Measurements from ENCODE around the gene FGFR3.

Gene FGFR3

DNA sequence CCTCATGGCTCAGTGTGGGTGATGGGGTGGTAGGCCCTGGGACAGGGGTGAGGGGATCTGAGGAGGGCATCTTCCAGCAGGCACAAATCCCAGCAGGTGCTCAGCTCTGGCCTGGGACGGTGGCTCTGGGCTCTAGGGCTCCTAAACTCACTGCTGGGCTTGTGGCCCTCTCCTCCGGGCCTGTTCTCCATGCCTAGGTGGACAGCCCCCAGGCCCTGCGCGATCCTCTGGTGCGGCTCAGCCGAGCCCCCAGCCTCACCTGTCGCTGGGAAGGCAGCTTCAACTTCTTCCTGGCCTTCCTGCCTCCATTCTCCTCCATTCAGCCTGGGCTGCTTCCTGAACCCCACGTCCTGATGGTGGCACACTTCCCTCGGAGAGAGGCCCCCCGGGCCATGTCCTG is 19.3 kb upstream of the FGFR3 start:
- TF ChIP-seq, protein P1, sequence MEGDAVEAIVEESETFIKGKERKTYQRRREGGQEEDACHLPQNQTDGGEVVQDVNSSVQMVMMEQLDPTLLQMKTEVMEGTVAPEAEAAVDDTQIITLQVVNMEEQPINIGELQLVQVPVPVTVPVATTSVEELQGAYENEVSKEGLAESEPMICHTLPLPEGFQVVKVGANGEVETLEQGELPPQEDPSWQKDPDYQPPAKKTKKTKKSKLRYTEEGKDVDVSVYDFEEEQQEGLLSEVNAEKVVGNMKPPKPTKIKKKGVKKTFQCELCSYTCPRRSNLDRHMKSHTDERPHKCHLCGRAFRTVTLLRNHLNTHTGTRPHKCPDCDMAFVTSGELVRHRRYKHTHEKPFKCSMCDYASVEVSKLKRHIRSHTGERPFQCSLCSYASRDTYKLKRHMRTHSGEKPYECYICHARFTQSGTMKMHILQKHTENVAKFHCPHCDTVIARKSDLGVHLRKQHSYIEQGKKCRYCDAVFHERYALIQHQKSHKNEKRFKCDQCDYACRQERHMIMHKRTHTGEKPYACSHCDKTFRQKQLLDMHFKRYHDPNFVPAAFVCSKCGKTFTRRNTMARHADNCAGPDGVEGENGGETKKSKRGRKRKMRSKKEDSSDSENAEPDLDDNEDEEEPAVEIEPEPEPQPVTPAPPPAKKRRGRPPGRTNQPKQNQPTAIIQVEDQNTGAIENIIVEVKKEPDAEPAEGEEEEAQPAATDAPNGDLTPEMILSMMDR (IDR thresholded peaks at IDR 0.05): no peak
- no peaks in the 10 kb centered on the region for H3K36me3 Mint-ChIP-seq (ENCODE audit: low read depth)

DNA sequence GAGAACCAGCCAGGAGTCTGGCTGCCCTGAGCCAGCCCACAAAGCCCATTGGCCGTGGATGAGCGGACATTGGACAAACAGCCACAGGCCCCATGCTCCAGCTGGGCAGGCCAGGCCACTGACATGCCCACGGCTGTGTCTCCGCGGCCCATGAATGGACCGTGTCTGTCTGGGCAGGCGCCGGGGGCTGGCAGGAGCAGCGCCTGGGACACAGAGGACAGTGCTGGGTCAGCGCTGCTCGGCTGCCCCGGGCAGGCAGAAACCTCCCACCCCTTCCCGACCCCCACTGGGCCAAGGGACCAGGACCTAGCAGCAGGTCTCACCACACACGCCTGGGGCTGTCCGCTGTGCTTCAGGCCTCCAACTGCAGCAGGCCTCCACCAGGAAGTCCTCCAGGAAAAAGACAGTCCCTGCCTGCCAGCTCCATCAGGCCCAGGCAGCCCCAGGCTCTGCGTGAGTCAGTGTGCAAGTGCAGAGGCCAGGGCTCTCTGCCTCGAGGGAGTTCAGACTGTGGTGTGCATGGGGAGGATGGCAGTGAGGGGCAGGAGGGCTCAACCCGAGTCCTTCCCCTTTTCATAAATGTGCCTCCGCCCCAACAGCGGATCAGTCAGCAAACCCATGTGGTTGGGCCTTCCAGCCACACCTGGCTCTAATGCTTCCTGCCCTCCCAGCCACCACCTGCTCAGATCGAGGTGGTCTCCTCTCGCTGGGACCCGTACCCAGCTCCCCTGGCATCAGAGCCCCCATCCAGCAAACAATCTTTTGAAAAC is 17.2 kb upstream of the FGFR3 start:
- H3K27ac Mint-ChIP-seq: no peak overlapping the region
- no peak overlapping the region for H3K4me3 Mint-ChIP-seq
- no peaks in the 10 kb centered on the region for H3K9me3 Mint-ChIP-seq
- H3K27me3 Mint-ChIP-seq (ENCODE audit: low read depth, poor library complexity): peaks cover 2% of the 10 kb centered on the region
- DNase-seq: no peak
- H3K36me3 Mint-ChIP-seq (ENCODE audit: low read depth): no peaks in the 10 kb centered on the region
- TF ChIP-seq, protein P1 (IDR thresholded peaks at IDR 0.05): no peak
- peaks cover 33% of the 10 kb centered on the region for H3K4me1 Mint-ChIP-seq

More for the DNA sequence above, 19.3 kb upstream of the FGFR3 start:
- no peak for DNase-seq
- H3K4me1 Mint-ChIP-seq: peaks cover 31% of the 10 kb centered on the region
- peaks cover 2% of the 10 kb centered on the region for H3K27me3 Mint-ChIP-seq (ENCODE audit: low read depth, poor library complexity)
- H3K4me3 Mint-ChIP-seq: no peak overlapping the region
- H3K9me3 Mint-ChIP-seq: no peaks in the 10 kb centered on the region
- H3K27ac Mint-ChIP-seq: no peak overlapping the region

DNA sequence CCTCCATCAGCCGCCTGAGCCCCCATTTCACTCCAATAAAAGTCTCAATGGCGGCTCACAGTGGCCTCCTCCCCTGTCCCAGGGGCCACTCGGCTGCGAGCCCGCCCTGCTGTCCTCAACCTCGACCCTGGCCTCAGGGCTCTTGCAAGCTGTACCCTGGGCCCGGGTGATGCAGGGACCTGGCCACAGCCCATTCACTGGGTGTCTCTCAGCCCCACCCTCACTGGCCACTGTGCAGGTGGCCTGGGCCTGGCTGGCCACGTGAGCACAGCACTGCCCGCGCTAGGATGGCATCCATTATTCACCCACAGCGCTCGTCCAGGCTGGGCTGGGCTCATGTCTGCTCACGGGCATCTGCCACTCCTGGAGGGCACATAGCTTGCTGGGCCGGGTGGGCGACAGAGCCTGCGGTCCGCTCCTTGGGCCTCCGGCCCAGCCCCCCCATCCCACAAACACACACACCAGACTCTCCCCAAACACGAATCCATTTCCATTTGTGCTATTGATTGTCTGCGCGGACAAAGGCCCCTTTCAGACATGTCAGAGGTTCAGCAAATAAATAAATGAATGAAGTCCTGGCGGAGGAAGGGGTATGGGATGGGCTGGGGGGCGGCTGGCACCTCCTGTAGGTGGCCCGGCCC is 16.5 kb upstream of the FGFR3 start:
- Mint-ChIP-seq H3K27ac (no peak overlapping the region), H3K9me3 (no peaks in the 10 kb centered on the region), H3K27me3 (ENCODE audit: low read depth, poor library complexity) (peaks cover 2% of the 10 kb centered on the region), H3K36me3 (ENCODE audit: low read depth) (no peaks in the 10 kb centered on the region), H3K4me1 (peaks cover 28% of the 10 kb centered on the region), H3K4me3 (no peak overlapping the region)
- DNase-seq: no peak
- TF ChIP-seq, protein P1 (IDR thresholded peaks at IDR 0.05): no peak

DNA sequence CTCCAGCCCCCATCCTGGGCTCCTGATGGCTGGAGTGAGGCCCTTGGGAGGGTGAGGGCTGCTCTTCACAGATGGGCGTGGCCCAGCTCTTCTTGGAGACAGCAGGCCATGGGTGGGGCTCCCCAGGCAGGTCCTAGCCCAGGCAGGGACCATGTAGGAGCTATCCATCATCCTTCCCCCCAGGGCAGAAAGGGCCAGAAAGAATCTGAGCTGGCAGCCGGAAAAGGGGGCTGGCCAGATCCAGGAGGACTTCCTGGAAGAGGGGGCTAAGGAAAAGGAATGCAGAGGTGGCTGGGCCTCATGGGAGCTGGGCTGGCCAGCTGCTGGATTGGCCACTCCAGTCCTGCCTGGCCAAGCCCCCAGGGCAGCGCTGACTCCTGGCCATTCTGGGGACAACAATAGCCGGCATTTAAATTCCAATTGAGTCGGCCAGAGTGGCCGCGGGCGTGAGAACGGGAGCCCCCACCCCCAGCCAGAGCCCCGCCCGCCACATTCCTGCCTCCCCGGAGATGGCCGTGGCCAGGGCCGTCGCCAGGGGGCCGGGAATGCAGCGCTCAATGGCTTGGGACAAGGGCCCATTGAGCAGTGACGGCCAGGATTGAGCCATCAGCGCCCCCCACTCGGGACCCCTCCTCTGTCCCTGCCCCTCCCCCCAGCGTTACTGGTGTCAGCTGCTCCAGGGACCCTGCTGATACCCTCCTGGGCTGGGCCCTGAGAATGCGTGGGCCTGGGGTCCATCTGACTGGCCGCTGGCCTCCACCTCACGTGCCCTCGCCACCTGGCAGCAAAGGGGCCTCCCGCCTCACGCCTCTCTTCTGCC is 15.1 kb upstream of the FGFR3 start:
- TF ChIP-seq, protein P1 (IDR thresholded peaks at IDR 0.05): no peak

DNA sequence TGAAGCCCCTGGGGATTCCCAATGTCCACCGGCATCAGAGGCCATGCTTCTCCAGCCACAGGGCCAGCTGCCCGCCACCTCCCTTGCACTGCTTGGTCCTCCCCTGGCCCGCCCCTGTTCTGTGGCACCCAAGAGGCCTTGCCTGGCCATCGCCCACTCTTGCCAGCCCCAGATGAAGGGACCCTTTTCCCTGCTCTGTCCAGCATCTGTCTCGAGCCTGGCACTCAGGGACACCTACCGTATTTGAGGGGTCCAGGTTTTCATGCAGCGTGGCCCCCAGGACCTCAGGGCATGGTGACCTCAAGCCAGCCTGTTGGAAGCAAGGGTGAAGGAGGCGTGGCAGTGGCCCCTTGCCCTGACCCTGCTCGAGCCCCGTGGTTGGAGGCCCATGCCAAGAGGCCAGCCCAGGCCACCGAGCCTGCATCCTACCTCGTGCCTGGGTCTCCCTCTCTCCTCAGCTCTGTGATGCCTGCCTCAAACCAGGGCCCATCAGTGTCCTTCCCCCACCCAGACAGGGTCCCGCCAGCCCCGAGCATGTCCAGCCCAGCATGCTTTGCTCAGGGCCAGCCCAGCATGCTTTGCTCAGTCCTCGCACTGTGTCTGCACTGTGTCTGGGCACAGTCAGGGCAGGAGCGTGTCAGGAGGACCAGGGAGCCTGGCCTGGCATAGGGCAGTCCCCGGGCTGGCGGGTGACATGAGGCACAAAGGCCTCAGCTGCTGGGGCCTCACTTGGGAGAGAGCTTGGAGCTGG is 14.3 kb upstream of the FGFR3 start:
- Mint-ChIP-seq H3K27ac (no peak overlapping the region), H3K27me3 (ENCODE audit: low read depth, poor library complexity) (peaks cover 2% of the 10 kb centered on the region), H3K4me1 (peaks cover 20% of the 10 kb centered on the region), H3K4me3 (no peak overlapping the region), H3K9me3 (no peaks in the 10 kb centered on the region), H3K36me3 (ENCODE audit: low read depth) (no peaks in the 10 kb centered on the region)
- TF ChIP-seq, protein P1 (IDR thresholded peaks at IDR 0.05): no peak
- no peak for DNase-seq

More for the DNA sequence above, 15.1 kb upstream of the FGFR3 start:
- no peak overlapping the region for H3K4me3 Mint-ChIP-seq
- peaks cover 2% of the 10 kb centered on the region for H3K27me3 Mint-ChIP-seq (ENCODE audit: low read depth, poor library complexity)
- no peaks in the 10 kb centered on the region for H3K9me3 Mint-ChIP-seq
- H3K27ac Mint-ChIP-seq: no peak overlapping the region
- peaks cover 21% of the 10 kb centered on the region for H3K4me1 Mint-ChIP-seq
- DNase-seq: peak; percentile 81
- H3K36me3 Mint-ChIP-seq (ENCODE audit: low read depth): no peaks in the 10 kb centered on the region

Data from nephron progenitor cell (in vitro differentiated cells).